Measurements from ENCODE around the gene SEZ6. TPM values are rescaled to one million over a fixed set of nuclear protein-coding genes. Genes with fewer than 3 reads are reported as not detected.

The SEZ6 gene
- total and polyA plus RNA-seq, 2 donors (not counting 1 experiment from before 2014, with no cell fraction given) = not detected

DNA sequence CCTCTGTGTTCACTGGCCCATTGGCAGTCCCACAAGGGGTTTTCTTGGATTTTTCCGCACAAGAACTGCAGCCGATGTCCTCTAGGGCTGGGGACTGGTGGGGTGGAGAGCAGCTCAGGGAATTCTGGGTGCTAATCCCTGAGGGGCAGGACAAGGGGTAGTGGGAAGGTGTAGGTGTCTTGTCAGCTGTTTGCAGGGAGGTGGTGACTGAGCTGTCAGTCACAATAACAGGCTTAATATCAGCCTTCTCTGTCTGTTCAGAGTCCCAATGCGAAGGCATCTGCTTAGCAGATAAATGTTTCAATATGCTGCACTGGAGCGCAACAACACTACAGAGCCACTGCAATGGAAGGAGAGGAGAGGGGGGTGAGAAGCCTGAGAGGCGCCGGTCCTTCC, 92.9 kb downstream of the SEZ6 start:
- DNase-seq (ENCODE audit: low read depth in 2 of 2) = no peak
- no peaks in the 10 kb centered on the region for H4K20me1 ChIP-seq (ENCODE audit: control insufficient read depth, extremely low read depth, insufficient read depth, low read length)
- H3K4me1 ChIP-seq (ENCODE audit: control insufficient read depth, extremely low read depth, insufficient read depth, low read length) = peaks cover 13% of the 10 kb centered on the region
- H3K9ac ChIP-seq (ENCODE audit: insufficient read depth, low read length) = no peak overlapping the region
- no peaks in the 10 kb centered on the region for H3K27me3 ChIP-seq (ENCODE audit: control insufficient read depth, insufficient read depth, low read length)
- H3K4me3 ChIP-seq (replicated peaks in 1 of 4; ENCODE audit: control extremely low read depth in 1 of 4, insufficient read depth in 1 of 4, low read depth in 3 of 4, low read length in 4 of 4) = no peak overlapping the region
- TF ChIP-seq, protein P1, sequence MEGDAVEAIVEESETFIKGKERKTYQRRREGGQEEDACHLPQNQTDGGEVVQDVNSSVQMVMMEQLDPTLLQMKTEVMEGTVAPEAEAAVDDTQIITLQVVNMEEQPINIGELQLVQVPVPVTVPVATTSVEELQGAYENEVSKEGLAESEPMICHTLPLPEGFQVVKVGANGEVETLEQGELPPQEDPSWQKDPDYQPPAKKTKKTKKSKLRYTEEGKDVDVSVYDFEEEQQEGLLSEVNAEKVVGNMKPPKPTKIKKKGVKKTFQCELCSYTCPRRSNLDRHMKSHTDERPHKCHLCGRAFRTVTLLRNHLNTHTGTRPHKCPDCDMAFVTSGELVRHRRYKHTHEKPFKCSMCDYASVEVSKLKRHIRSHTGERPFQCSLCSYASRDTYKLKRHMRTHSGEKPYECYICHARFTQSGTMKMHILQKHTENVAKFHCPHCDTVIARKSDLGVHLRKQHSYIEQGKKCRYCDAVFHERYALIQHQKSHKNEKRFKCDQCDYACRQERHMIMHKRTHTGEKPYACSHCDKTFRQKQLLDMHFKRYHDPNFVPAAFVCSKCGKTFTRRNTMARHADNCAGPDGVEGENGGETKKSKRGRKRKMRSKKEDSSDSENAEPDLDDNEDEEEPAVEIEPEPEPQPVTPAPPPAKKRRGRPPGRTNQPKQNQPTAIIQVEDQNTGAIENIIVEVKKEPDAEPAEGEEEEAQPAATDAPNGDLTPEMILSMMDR (conservative IDR thresholded peaks at IDR 0.05 in 1 of 2, IDR thresholded peaks at IDR 0.05 in 1 of 2; ENCODE audit: low read depth in 1 of 2, low read length in 2 of 2) = no peak
- TF ChIP-seq EZH2 (IDR thresholded peaks at IDR 0.05; ENCODE audit: low read length, missing control alignments) = no peak
- H3K79me2 ChIP-seq (ENCODE audit: control insufficient read depth, insufficient read depth, low read length) = no peaks in the 10 kb centered on the region
- peaks cover 43% of the 10 kb centered on the region for H3K36me3 ChIP-seq (ENCODE audit: control insufficient read depth, insufficient read depth, low read length)
- no peaks in the 10 kb centered on the region for H3K9me3 ChIP-seq (ENCODE audit: control insufficient read depth, insufficient read depth, low read depth, low read length)
- no peak overlapping the region for H2AFZ ChIP-seq (ENCODE audit: low read length)
- H3K27ac ChIP-seq (ENCODE audit: insufficient read depth, low read length) = no peak overlapping the region
- no peak overlapping the region for H3K4me2 ChIP-seq (ENCODE audit: extremely low read depth, insufficient read depth, low read length)

DNA sequence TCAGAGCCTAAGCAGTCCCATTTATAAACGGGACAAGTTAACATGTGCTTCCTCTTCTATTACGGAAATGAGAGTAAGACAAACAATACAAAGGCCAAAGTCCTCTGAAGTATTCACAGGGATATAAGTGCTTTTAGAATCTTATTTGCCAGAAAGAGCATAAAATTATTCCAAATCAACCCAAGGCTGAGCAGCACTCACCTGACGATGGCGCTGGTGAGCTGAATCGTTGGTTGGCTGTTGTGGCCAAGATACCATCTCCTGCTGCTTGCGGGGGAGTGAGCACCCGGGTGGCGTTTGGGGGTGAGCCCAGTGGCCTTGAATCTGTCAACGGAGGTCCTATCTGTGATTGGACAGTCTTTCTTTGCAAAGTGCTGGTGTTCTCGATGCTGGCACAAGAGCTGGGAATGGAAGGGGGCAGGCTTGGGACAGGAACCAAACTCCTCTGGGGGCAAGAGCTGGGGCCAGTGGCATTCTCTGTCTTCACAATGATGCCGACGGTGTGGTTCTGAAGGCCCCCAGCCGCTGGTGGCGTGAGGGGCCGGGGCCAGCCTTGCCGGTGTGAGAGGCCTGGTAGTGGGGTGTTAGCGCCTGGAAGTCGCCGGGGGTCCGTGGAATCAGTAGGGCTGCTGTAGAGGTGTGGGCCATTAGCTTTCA, 93.4 kb downstream of the SEZ6 start:
- TF ChIP-seq, protein P1 (conservative IDR thresholded peaks at IDR 0.05 in 1 of 2, IDR thresholded peaks at IDR 0.05 in 1 of 2; ENCODE audit: low read depth in 1 of 2, low read length in 2 of 2) = peak in 1 of 2 donors; percentile 31
- TF ChIP-seq EZH2 (IDR thresholded peaks at IDR 0.05; ENCODE audit: low read length, missing control alignments) = no peak
- H4K20me1 ChIP-seq (ENCODE audit: control insufficient read depth, extremely low read depth, insufficient read depth, low read length) = no peaks in the 10 kb centered on the region
- no peak for DNase-seq (ENCODE audit: low read depth in 2 of 2)

DNA sequence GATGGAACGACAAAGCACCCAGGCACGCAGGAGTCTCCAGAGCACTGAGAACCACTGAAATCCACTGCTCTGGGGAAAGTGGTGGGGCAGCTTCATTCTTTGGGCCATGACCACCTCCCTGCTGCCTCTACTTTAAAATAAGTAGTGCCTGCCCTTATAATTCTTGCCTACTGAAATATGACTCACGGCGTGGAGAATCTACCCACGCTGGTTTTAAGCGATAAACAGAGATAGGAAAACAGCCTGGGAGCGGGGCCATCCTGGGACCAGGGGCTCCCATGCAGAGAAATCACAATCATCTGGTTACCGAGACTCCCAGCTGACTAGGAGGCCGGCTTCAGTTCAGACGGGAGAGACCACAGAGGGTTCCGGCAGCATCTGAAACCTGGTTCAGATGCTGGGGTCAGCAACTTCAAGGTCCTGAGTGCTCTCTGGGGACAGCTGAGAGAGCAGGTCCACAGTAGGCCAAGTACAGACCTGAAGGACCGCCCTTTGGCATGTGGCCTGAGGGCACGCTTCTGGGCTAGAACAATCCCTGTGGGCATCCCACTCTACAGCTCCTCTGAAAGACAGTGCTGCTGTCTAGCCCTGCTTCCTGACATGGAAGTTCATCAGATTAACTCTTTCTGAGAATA, 94.3 kb downstream of the SEZ6 start:
- TF ChIP-seq, protein P1 (conservative IDR thresholded peaks at IDR 0.05 in 1 of 2, IDR thresholded peaks at IDR 0.05 in 1 of 2; ENCODE audit: low read depth in 1 of 2, low read length in 2 of 2) = no peak
- no peak for TF ChIP-seq EZH2 (IDR thresholded peaks at IDR 0.05; ENCODE audit: low read length, missing control alignments)
- no peaks in the 10 kb centered on the region for H3K27me3 ChIP-seq (ENCODE audit: control insufficient read depth, insufficient read depth, low read length)
- no peak overlapping the region for H3K9ac ChIP-seq (ENCODE audit: insufficient read depth, low read length)
- no peaks in the 10 kb centered on the region for H4K20me1 ChIP-seq (ENCODE audit: control insufficient read depth, extremely low read depth, insufficient read depth, low read length)
- no peaks in the 10 kb centered on the region for H3K79me2 ChIP-seq (ENCODE audit: control insufficient read depth, insufficient read depth, low read length)
- H2AFZ ChIP-seq (ENCODE audit: low read length) = no peak overlapping the region
- H3K9me3 ChIP-seq (ENCODE audit: control insufficient read depth, insufficient read depth, low read depth, low read length) = no peaks in the 10 kb centered on the region
- H3K4me2 ChIP-seq (ENCODE audit: extremely low read depth, insufficient read depth, low read length) = no peak overlapping the region
- H3K4me3 ChIP-seq (replicated peaks in 1 of 4; ENCODE audit: control extremely low read depth in 1 of 4, insufficient read depth in 1 of 4, low read depth in 3 of 4, low read length in 4 of 4) = no peak overlapping the region
- DNase-seq (ENCODE audit: low read depth in 2 of 2) = peak in 1 of 2 donors; percentile 48
- no peak overlapping the region for H3K27ac ChIP-seq (ENCODE audit: insufficient read depth, low read length)
- peaks cover 41% of the 10 kb centered on the region for H3K36me3 ChIP-seq (ENCODE audit: control insufficient read depth, insufficient read depth, low read length)
- peaks cover 16% of the 10 kb centered on the region for H3K4me1 ChIP-seq (ENCODE audit: control insufficient read depth, extremely low read depth, insufficient read depth, low read length)

More for the DNA sequence above, 93.4 kb downstream of the SEZ6 start:
- Histone ChIP-seq H3K79me2 (ENCODE audit: control insufficient read depth, insufficient read depth, low read length) (no peaks in the 10 kb centered on the region), H2AFZ (ENCODE audit: low read length) (no peak overlapping the region), H3K4me2 (ENCODE audit: extremely low read depth, insufficient read depth, low read length) (no peak overlapping the region), H3K4me3 (replicated peaks in 1 of 4; ENCODE audit: control extremely low read depth in 1 of 4, insufficient read depth in 1 of 4, low read depth in 3 of 4, low read length in 4 of 4) (no peak overlapping the region), H3K9me3 (ENCODE audit: control insufficient read depth, insufficient read depth, low read depth, low read length) (no peaks in the 10 kb centered on the region), H3K4me1 (ENCODE audit: control insufficient read depth, extremely low read depth, insufficient read depth, low read length) (peaks cover 15% of the 10 kb centered on the region), H3K36me3 (ENCODE audit: control insufficient read depth, insufficient read depth, low read length) (peaks cover 41% of the 10 kb centered on the region), H3K27ac (ENCODE audit: insufficient read depth, low read length) (no peak overlapping the region), H3K9ac (ENCODE audit: insufficient read depth, low read length) (no peak overlapping the region), H3K27me3 (ENCODE audit: control insufficient read depth, insufficient read depth, low read length) (no peaks in the 10 kb centered on the region)
